Left lung (tissue), 10 donors: Measurements from ENCODE around the gene CDKN2AIP. TPM values are rescaled to one million over a fixed set of nuclear protein-coding genes. Genes with fewer than 3 reads are reported as not detected.

Experiments
- ATAC-seq: fragments of 200-7000 bp; cut with Tn5 transposase; one replicate; pipeline ENCODE4 v1.9.1; 2020; ENCODE audit warnings: moderate library complexity
- DNase-seq, 4 donors: peaks; one replicate each; pipeline ENCODE4 v3.0.0-alpha.2; 2013 to 2020
- H3K27ac ChIP-seq, 2 donors: fragments of 200-600 bp; sonication (generic) in 1 of 2; one replicate each; pipeline versions ENCODE4 v1.5.0 to v1.8.0; 2020 to 2021
- H3K27me3 ChIP-seq, 2 donors: fragments of 200-600 bp; sonication (generic) in 1 of 2; one replicate each; pipeline versions ENCODE4 v1.5.0 to v1.8.0; 2020 to 2021
- H3K36me3 ChIP-seq, 2 donors: fragments of 200-600 bp; sonication (generic) in 1 of 2; one replicate each; pipeline versions ENCODE4 v1.5.0 to v1.8.0; 2020 to 2021
- H3K4me1 ChIP-seq, 2 donors: fragments of 200-600 bp; one replicate each; pipeline ENCODE4 v1.8.0; 2021
- H3K4me3 ChIP-seq, 2 donors: fragments of 200-600 bp; sonication (generic) in 1 of 2; one replicate each; pipeline versions ENCODE4 v1.5.0 to v1.8.0; 2020 to 2021; ENCODE audit warnings: mild to moderate bottlenecking in 1 of 2
- H3K9me3 ChIP-seq, 2 donors: fragments of 200-600 bp; sonication (generic) in 1 of 2; one replicate each; pipeline versions ENCODE4 v1.5.0 to v1.8.0; 2020 to 2021
- intact Hi-C, 2 donors: fragments of 100-400 bp; cut with DNase I; formaldehyde crosslinking; loops; one replicate each; pipeline versions ENCODE4 v1.11.2 to v1.14.2; 2022
- polyA plus RNA-seq, 6 donors: library from polyadenylated mRNA; unstranded; fragments of 120-200 nt; gene quantifications; one replicate each; pipeline ENCODE4 v1.2.1, GENCODE V29; 2013; ENCODE audit not compliant: insufficient read length in 6 of 6
- total RNA-seq, 2 donors: library from RNA; stranded (reverse); fragmentation: NEBNext Ultra II Directional; extraction: Animal tissue kit (Norgen Biotek cat#: 25700); gene quantifications; one replicate each; pipeline ENCODE4 v1.2.1, GENCODE V29; 2021
- TF ChIP-seq, protein P1 (sequence below), 2 donors: fragments of 200-600 bp; sonication (generic) in 1 of 2; IDR thresholded peaks; one replicate each; pipeline versions ENCODE4 v1.5.0 to v1.8.0; 2021; ENCODE audit warnings: antibody characterized with exemption in 2 of 2
- donor health status: DM: no; HTN: yes; CAD: no.
- donor health status: DM: no; HTN: no; CAD: no.

Gene CDKN2AIP
- total and polyA plus RNA-seq, 8 donors = 10.1 to 33.3 (median 30.5) TPM

DNA sequence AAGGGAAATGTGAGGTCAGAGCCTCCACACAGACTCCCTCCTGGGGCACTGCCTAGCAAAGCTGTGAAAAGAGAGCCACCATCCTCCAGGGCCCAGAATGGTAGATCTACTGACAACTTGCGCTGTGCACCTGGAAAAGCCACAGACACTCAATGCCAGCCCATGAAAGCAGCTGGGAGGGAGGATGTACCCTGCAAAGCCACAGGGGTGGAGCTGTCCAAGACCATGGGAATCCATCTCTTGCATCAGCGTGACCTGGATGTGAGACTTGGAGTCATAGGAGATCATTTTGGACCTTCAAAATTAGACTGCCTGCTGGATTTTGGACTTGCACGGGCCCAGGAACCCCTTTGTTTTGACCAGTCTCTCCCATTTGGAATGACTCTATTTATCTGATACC, 22.8 kb downstream of the CDKN2AIP start:
- no peak for ATAC-seq
- no peaks in the 10 kb centered on the region for H3K27me3 ChIP-seq
- TF ChIP-seq, protein P1, sequence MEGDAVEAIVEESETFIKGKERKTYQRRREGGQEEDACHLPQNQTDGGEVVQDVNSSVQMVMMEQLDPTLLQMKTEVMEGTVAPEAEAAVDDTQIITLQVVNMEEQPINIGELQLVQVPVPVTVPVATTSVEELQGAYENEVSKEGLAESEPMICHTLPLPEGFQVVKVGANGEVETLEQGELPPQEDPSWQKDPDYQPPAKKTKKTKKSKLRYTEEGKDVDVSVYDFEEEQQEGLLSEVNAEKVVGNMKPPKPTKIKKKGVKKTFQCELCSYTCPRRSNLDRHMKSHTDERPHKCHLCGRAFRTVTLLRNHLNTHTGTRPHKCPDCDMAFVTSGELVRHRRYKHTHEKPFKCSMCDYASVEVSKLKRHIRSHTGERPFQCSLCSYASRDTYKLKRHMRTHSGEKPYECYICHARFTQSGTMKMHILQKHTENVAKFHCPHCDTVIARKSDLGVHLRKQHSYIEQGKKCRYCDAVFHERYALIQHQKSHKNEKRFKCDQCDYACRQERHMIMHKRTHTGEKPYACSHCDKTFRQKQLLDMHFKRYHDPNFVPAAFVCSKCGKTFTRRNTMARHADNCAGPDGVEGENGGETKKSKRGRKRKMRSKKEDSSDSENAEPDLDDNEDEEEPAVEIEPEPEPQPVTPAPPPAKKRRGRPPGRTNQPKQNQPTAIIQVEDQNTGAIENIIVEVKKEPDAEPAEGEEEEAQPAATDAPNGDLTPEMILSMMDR (IDR thresholded peaks at IDR 0.05) = no peak
- H3K9me3 ChIP-seq = no peaks in the 10 kb centered on the region
- no peak overlapping the region for H3K4me3 ChIP-seq
- no peak for DNase-seq
- H3K36me3 ChIP-seq = no peaks in the 10 kb centered on the region
- intact Hi-C loops = no loop called here
- no peak overlapping the region for H3K27ac ChIP-seq
- H3K4me1 ChIP-seq = peaks cover 0 to 7% of the 10 kb centered on the region in 2 donors

DNA sequence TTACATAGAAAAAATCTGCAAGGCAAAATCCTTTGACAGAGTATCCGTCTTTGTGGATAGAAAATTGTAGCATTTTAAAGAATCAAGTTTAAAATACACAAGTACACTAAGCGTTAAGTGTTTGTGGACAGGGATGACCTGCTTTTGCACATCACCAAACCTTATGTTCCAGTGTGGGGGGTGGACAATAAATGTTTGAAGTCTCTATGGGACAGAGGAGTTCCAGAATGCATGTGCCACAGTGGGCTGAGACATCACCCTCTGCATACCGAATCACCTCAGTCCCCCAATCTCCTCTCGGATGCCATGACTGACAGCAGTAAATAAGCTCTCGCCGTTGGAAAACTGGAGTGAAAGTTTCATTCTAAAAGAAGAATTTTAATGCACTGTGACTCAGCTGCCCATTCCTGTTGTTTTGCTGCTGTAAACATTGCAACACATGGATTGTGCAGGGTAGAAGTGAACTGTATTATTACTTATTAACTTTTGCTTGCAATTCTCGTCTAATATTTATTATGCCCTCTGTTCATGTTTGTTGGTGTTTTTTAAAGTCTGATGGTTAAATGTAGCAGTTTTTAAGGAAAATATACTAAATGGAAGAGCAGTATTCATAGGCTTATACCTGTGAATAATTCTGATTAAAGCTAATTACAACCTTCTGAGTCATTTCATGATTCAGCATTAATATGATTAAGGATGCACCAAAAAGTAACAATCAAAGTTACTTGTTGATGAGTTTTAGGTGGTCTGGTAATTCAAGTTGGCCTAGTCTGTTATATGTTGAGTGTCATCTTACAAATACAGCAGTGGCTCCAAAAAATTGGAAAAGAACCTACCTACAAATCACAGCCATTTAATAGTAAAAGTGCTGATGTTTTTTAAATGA, 24.0 kb downstream of the CDKN2AIP start:
- TF ChIP-seq, protein P1 (IDR thresholded peaks at IDR 0.05) = no peak
- ATAC-seq = no peak
- H3K9me3 ChIP-seq = no peaks in the 10 kb centered on the region

DNA sequence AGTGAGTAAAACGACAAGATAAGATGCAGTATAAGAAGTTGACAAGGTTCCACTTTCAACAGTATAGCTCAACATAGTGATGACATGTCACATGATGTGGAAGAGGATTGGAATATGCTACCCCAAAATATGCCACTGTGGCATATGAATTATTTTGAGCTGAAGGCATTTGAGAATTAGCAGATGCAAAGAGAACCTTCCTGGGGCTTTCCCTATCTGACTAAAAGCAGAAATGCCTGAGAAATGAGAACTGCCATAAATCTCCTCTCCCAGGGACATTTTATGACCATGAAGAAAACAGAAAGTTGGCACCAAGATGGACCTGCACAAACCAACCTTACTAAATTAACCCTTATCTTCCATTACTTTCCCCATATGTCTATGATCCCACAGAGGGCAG, 24.8 kb downstream of the CDKN2AIP start:
- no peak for DNase-seq

More for the DNA sequence above, 24.0 kb downstream of the CDKN2AIP start:
- H3K36me3 ChIP-seq = no peaks in the 10 kb centered on the region
- no peak overlapping the region for H3K4me3 ChIP-seq
- no peak overlapping the region for H3K27ac ChIP-seq
- peaks cover 3 to 13% of the 10 kb centered on the region in 2 donors for H3K4me1 ChIP-seq
- no peaks in the 10 kb centered on the region for H3K27me3 ChIP-seq
- no peak for DNase-seq
- intact Hi-C loops = no loop called here

DNA sequence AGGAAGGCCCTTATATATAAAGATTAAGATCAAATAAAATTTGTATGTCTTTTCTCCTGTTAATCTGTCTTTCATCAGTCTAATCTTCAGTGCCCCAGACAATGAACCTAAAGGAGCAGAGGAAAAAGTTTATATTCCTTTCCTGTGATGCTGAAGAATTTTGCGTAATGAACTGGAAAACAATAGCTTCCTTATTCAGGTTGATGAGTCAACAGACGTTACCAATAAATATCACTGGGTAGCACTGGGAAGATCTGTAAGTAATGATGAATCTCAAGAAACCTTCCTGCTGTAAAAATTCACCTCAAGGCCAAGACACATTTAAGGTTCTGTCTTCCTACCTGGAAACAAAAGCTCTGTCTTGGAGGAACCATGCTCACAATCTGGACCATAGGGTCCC, 25.5 kb downstream of the CDKN2AIP start:
- no peak for ATAC-seq
- Histone ChIP-seq H3K4me3 (no peak overlapping the region), H3K9me3 (no peaks in the 10 kb centered on the region), H3K27me3 (no peaks in the 10 kb centered on the region), H3K4me1 (peaks cover 3 to 13% of the 10 kb centered on the region in 2 donors), H3K36me3 (no peaks in the 10 kb centered on the region), H3K27ac (no peak overlapping the region)
- TF ChIP-seq, protein P1 (IDR thresholded peaks at IDR 0.05) = no peak
- DNase-seq = no peak
- intact Hi-C loops = loop anchor here in 1 of 2 donors (10.0 kb wide), 1 partner anchor 135 kb away; no protein-coding TSS in a partner anchor

More for the DNA sequence above, 24.8 kb downstream of the CDKN2AIP start:
- intact Hi-C loops = no loop called here
- H3K27ac ChIP-seq = no peak overlapping the region
- H3K4me1 ChIP-seq = peaks cover 3 to 13% of the 10 kb centered on the region in 2 donors
- H3K9me3 ChIP-seq = no peaks in the 10 kb centered on the region
- no peak overlapping the region for H3K4me3 ChIP-seq
- no peaks in the 10 kb centered on the region for H3K36me3 ChIP-seq
- H3K27me3 ChIP-seq = no peaks in the 10 kb centered on the region
- no peak for ATAC-seq
- TF ChIP-seq, protein P1 (IDR thresholded peaks at IDR 0.05) = no peak

DNA sequence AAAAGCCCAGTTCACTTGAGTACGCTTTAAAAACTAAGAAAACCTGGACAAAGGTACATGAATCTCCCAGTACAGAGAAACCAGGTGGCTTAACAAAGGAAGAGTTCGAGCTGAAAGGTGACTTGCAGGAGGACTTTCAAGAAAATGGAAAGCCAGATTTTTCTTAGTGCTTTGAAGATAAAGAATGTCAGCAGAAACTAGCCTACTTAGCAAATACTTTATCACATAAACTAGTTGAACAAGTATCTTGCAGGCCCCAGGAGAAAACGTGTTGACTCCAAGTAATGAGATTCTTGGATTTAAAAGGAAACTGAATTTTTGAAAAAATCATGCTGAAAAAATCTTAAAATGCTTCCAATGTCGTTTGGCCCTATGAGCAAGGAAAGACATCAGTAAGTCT, 26.4 kb downstream of the CDKN2AIP start:
- DNase-seq = peak in 1 of 4 donors; percentile 5
- TF ChIP-seq, protein P1 (IDR thresholded peaks at IDR 0.05) = no peak
- Histone ChIP-seq H3K9me3 (no peaks in the 10 kb centered on the region), H3K36me3 (no peaks in the 10 kb centered on the region), H3K27me3 (no peaks in the 10 kb centered on the region), H3K27ac (no peak overlapping the region), H3K4me1 (peaks cover 3 to 13% of the 10 kb centered on the region in 2 donors), H3K4me3 (no peak overlapping the region)
- no peak for ATAC-seq
- intact Hi-C loops = loop anchor here in 1 of 2 donors (10.0 kb wide), 1 partner anchor 134 kb away; no protein-coding TSS in a partner anchor
